Measurements from ENCODE around the gene AUTS2. TPM values are rescaled to one million over a fixed set of nuclear protein-coding genes. Genes with fewer than 3 reads are reported as not detected.
"Not testable (repeated sequence)": the region's sequence is repeated elsewhere in the genome, so short reads cannot be mapped to it uniquely, and the experiment has no call there.

The AUTS2 gene
- total RNA-seq, 1 experiment from 2014 or later: 4.6 TPM

GRCh38 chr7:70719125-70719524 is 1120.8 kb downstream of the AUTS2 start:
- no peak for DNase-seq (ENCODE audit: low read depth)

GRCh38 chr7:70720191-70720873 is 1122.1 kb downstream of the AUTS2 start:
- no peak for DNase-seq (ENCODE audit: low read depth)

- no peak for DNase-seq (ENCODE audit: low read depth)
These were observed 1123.2 kb downstream of the AUTS2 start for GRCh38 chr7:70721500-70721899.

GRCh38 chr7:70723339-70723738 is 1125.1 kb downstream of the AUTS2 start:
- DNase-seq (ENCODE audit: low read depth): no peak

GRCh38 chr7:70725448-70725847 is 1127.2 kb downstream of the AUTS2 start:
- DNase-seq (ENCODE audit: low read depth): no peak

DNA sequence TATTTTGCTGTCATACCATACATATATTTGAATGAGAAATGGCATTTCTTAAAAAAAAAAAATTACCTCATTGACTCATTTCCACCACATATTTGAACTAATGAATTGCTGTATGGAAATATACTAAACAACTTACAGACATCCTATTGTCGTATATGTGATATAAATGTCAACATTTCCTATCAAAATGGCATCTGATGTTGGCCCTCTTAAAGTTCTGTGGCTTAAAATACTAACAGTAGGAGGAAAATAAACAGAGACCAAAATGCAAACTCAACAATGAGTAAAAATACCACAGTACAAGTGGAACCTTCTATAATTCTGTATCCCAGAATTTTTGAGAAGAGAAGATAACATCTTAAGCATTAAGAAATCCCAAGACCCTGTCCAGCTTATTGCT is 1128.0 kb downstream of the AUTS2 start:
- no peak for DNase-seq (ENCODE audit: low read depth)

GRCh38 chr7:70726951-70727378 is 1128.7 kb downstream of the AUTS2 start:
- no peak for DNase-seq (ENCODE audit: low read depth)

- DNase-seq (ENCODE audit: low read depth): no peak
These were observed 1129.6 kb downstream of the AUTS2 start for GRCh38 chr7:70727861-70728260.

- DNase-seq (ENCODE audit: low read depth): no peak
These were observed 1130.7 kb downstream of the AUTS2 start for GRCh38 chr7:70728872-70729552.

DNA sequence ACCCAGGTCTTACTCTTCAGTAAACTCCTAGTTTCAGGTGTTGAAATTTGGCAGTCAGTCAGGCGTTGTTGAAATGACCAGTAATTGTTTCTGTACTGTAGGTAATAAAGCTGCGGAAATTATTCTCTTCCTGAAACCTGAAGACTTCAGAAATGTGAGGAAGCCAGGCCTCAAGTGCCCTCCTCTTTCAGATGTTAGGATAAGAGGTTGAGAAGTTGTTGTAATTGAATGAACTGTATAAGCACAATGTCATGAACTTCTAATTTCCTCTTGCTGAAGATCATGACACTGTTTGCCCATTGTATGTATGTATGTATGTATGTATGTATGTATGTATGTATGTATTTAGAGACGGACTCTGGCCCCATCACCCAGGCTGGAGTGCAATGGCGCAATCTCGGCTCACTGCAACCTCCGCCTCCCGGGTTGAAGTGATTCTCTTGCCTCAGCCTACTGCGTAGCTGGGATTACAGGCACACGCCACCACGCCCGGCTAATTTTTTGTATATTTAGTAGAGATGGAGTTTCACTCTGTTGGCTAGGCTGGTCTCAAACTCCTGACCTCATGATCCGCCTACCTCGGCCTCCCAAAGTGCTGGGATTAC is 1131.4 kb downstream of the AUTS2 start:
- DNase-seq (ENCODE audit: low read depth): not testable (repeated sequence)

- DNase-seq (ENCODE audit: low read depth): no peak
These were observed 1132.3 kb downstream of the AUTS2 start for GRCh38 chr7:70730451-70731110.

- no peak for DNase-seq (ENCODE audit: low read depth)
These were observed 1134.8 kb downstream of the AUTS2 start for GRCh38 chr7:70733090-70733489.

DNA sequence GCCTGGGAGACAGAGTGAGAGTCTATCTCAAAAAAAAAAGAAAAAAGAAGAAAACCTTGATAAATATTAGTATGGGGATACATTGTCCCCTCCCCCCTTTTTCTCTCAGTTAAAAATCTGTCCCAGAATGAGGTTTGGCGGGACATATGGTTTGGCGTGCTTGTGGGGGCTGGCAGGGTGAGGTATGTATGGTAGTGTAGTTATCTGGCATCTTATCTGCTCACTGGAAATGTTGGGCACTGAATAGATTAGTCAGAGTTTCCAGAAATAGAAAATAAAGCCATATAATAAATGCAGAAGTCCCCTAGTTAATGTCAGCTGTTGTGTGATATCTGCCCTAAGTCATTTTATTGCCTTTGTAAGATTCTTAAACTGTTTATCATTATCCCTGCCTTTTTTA is 1136.1 kb downstream of the AUTS2 start:
- DNase-seq (ENCODE audit: low read depth): no peak

DNA sequence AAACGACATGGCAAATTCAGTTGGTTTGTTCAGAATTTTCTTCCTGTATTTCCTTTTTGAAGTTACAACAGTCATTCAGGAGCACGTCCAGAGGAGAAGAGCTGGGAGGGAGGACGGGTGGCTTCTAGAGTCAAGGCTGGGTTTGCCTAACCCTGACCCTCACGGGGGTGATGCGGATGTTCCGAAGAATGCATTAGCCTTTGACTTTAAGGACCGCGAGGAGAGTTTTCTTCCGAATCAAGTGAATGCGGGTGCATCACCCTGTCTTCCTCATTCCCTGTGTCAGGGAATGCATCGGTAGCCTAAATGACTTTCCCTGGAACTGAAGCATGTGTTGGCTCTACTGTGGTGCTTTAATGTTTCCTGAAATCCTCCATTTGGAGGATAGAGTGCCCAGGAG is 1137.0 kb downstream of the AUTS2 start:
- DNase-seq (ENCODE audit: low read depth): no peak

DNA sequence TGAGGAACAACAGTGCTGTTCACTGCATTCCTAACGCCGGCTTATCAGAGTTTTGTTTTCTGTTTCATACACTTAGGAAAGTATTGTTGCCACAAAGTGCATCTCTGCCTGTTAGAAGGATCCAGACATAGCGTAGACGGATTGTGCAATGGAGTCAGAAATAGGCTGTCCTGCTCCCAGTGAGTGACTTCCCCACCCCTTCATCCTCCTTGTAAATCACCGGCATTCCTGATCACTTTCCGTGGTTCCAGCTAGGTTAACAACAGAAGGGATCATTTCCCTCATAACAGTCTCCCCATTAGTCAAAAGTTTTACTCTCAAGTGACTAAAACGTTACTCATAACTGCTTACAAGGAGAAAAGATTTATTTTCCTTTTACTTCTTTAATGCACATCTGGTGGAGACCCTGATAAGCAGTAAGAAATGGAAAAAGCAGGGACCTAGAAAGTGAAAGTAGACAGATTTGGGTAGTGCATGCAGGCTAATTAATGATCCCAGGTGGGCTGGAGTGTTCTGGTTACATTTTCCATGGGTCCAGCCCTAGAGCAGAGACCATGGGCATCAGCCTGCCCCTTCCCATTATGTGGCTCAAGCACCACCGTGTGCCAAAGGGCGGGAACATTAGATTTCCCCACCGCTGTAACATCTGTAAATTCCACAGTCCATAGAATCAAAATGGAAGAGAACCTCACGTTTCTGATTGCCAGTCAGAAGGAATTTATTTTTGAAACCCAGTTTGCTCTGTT is 1138.6 kb downstream of the AUTS2 start:
- DNase-seq (ENCODE audit: low read depth): peak; percentile 77

GRCh38 chr7:70738151-70738885 is 1140.0 kb downstream of the AUTS2 start:
- peak; percentile 66 for DNase-seq (ENCODE audit: low read depth)

DNA sequence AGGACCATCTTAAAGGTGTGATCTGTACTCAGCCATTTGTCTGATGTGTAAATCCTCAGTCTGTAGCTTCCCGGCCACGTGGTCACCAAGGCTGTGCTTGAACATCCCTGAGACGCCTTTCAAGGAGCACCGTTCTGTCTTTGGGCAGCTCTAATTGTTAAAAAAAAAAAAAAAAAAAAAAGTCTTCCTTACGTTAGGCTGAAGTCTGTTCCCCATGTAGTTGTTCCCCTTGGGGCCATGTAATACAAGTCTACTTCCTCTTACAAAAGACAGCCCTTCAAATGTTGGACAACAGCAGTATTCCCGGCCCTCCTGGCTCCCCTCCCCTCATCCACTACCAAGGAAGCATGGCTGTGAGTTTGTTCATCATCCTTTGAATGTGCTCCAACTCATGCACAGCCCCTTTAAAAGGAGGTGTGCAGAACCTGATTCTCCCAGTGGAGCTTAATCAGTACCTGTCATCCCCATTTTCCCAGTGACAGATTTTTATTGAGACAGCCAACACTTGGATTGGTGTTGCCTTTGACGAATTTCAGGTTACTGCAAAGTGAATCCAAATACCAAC is 1141.5 kb downstream of the AUTS2 start:
- DNase-seq (ENCODE audit: low read depth): no peak

DNA sequence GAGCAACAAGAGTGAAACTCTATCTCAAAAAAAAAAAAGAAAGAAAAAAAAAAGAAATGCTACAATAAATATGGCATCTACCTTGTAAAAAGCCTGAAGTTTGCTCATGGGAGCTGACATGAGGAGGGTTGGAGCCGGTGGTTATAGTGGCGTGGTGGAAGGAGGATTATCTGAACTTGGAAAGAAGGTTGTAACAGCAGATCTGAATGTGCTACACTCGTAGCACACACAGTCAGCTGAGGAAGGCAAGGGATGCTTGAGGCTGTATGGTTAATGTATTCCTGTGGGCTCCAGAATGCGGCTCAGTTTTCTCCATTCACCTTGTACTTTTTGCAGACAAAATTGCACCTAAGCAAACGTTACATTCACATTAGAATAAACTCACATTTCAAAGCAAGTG is 1143.4 kb downstream of the AUTS2 start:
- no peak for DNase-seq (ENCODE audit: low read depth)

GRCh38 chr7:70743531-70744325 is 1145.5 kb downstream of the AUTS2 start:
- no peak for DNase-seq (ENCODE audit: low read depth)

DNA sequence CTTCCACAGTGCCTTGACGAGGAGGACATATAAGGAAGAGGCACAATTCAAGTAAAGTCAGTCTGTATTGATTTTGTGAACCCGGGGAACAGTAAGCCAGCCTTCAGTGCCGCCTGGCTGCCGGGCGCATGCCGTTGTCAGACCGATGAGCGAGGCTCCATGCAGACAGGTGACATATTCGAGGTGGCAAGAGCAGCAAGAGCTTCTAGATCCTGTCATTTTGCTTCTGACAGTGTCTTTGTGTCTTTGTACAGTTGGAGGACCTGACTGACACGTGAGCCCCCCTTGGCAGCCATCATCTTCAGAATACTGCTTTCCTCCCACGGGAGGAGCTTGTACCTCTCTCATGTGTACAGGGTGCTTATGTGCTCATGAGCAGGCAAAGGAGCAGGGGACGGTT is 1146.2 kb downstream of the AUTS2 start:
- no peak for DNase-seq (ENCODE audit: low read depth)

Data from HT1080 (cell line).